Cerebellar cortex (tissue), 1 donor: ENCODE results near the gene FAM72D.
"Not testable (repeated sequence)": the region's sequence is repeated elsewhere in the genome, so short reads cannot be mapped to it uniquely, and the experiment has no call there.

ENCODE experiments used
- DNase-seq: peaks from one replicate; pipeline ENCODE4 v3.0.0-alpha.2; 2015; ENCODE audit warnings: low spot score

Gene FAM72D

DNA sequence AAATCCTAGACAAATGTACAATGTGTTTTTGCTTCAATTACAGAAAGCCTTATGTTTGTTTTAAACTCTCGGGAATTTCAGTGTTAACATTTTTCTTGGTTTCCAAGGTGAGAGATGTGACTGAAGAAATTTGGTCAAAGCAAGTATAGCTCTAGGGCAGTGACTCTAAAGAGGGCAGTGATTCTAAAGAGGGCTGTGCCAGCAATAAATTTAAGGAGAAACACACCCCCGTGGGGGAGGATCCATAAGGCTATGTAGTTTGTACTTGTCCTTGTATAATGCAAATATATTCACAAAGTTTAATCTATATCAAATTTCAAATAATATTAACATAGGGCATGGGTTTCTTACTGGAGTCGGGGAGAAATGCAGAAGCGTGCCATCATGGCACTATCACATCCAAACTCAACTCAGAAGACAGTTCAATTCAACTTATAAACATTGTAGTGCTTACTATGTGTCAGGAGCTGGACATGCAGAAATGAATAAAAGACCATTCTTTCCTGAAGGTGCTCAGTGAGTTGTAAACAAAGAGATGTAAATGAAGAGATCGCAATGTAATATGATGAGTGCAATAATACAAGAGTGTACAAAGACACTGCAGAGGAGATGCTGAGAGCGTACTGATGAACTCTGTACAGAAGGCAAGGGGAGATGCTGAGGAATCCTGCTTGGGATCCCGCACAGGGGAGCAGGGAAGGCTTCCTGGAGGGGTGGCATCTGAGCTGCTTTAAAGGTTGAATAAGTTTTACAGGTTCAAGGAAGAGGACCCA is 13.1 kb upstream of the FAM72D start:
- DNase-seq = not testable (repeated sequence)

DNA sequence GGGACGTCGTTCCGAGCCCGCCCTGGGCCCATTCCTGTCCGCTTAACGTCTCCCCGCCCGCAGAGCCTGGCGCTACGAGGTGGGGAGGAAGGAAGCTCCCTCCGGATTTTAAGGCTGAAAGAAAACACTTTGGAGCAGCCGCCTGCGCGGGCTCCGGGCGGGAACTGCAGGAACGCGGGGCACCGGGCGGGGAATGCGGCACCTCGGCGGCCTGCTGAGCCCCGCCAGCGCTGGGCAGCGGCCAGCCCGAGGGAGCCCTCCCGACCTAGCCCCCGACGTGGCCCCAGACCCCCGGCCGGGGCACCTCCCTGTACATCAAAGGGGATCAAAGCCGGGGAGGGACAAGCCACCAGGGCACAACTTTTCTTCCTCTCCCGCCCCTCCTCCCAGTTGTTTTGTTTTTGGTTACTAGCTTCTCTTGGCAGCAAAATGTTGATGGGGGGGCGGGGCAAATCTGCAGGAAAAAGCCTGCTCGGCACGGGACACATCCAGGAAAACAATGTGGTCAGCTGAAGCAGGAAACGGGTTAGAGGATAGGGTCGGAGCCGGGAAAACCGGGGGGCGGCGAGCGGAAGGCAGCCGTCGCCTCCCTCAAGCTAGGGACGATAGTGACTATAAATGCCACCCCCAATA is 2.1 kb upstream of the FAM72D start:
- DNase-seq = peak; percentile 7

- not testable (repeated sequence) for DNase-seq
Observed at GRCh38 chr1:145094655-145095211, 1.0 kb upstream of the FAM72D start.

GRCh38 chr1:145101725-145102124 is 6.0 kb downstream of the FAM72D start:
- not testable (repeated sequence) for DNase-seq

GRCh38 chr1:145103294-145103693 is 7.5 kb downstream of the FAM72D start:
- DNase-seq = not testable (repeated sequence)

GRCh38 chr1:145111674-145112073 is 15.9 kb downstream of the FAM72D start:
- not testable (repeated sequence) for DNase-seq

- not testable (repeated sequence) for DNase-seq
Observed at GRCh38 chr1:145112703-145113102, 16.9 kb downstream of the FAM72D start.

- not testable (repeated sequence) for DNase-seq
Observed at GRCh38 chr1:145114560-145115057, 18.8 kb downstream of the FAM72D start.

DNA sequence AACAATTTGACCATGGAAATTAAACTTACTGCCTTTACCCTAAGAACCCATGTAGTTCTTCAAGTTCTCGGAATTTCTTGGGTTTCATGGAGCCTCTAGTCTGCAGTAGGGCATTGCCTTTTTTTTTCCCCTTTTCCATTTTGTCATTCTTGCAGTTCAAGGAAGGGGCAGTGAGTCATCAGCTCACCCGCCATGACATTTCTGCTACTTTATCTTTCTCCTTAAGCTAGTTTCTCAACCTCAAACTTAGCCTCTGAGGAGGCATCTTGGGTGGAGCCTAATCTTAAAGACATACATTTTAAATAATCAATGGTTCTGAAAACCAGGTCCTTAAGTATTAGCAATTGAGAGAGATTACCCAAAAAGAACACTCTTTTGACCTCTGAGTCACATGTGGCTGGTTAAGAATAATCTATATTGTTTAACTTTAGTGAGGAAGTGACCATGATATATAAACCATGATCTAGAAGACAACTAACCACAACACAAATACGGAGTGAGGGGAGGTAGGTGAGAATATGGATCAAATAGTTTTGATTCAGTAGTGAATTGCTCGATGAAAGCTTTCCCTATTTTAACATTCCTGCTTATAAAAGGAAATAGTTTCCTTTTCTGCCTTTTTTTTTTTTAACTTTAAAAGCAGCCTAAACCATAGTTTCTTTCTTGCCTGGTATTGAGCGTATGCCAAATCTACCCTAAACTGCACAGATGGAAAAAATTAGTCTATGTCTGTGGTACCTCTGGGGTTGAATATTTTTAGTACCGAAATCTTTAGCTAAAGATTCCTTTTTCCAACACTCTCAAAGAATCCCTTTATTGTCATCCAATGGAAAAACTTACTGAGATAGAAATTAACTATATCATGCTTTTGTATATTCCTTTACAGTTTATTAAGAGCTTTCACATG is 20.1 kb downstream of the FAM72D start:
- not testable (repeated sequence) for DNase-seq

DNA sequence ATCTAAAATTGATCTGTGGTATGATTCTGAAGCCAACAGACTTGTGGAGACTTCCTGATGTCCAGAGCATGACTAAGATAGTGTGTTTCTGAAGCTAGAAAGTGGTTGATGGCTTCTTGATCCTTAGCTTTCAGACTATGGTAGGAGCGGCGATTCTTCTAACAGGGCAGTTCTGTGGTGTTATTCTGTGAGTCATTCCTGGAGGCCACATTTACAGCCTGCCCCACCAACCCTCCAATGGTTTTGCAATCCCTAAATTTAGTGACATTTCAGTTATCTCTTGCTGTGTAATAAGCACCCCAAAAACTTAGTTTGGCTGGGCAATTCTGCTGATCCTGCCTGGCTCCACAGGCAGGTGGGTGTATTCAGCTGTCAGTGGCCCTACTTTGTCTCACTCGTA is 24.1 kb downstream of the FAM72D start:
- not testable (repeated sequence) for DNase-seq

GRCh38 chr1:145122344-145123061 is 26.7 kb downstream of the FAM72D start:
- not testable (repeated sequence) for DNase-seq

DNA sequence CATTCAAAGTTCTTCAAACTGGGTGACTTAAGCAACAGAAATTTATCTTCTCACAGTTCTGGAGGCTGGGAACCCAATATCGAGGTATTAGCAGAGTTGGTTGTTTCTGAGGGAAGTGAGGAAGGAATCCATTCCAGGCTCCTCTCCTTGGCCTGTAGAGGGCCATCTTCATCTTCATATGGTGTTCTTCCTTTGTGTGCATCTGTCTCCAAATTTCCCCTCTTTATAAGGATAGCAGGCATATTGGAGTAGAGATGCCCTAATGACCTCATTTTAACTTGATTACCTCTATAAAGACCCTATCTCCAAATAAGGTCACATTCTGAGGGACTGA is 27.3 kb downstream of the FAM72D start:
- not testable (repeated sequence) for DNase-seq

GRCh38 chr1:145123992-145124641 is 28.3 kb downstream of the FAM72D start:
- DNase-seq = not testable (repeated sequence)

- DNase-seq = not testable (repeated sequence)
Observed at GRCh38 chr1:145125112-145125511, 29.3 kb downstream of the FAM72D start.

DNA sequence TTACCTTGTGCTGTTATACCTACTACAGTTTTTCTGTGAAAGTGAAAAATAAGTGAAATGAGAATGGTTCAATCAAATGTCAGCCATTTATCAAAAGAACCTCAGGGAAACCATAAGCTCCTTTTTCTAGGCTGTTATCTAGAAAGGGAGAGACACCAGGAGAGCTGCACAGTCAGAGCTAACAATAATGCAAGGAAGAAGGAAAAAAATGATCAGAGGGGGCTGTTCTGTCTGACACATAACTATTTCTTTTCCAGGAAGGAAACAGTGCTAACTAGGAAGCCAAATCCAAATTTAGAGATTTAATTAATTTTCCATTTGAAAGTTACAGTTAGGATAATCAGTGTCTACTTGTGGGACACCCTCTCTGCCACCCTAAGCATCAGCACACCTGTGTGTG is 31.4 kb downstream of the FAM72D start:
- not testable (repeated sequence) for DNase-seq

GRCh38 chr1:145128697-145129469 is 33.1 kb downstream of the FAM72D start:
- DNase-seq = peak; percentile 0

DNA sequence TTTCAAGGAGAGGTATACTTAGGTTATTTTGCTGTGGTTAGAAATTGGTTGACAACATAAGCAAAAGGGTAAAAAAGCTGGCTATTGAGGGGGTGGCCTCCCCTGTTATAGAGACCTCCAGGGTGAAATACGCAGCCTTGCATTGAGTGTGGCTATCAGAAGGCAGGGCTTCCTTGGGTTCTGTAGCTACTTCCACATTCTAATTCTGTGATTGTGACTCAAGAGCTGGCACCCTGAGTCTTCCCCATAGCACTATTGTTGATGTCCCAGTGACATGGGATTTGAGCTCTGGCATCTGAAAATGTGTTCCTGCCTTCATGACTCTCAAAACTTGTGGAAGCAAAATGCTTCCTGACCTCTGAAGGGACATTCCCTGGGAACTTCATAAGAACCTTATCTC is 38.7 kb downstream of the FAM72D start:
- not testable (repeated sequence) for DNase-seq

GRCh38 chr1:145140549-145140948 is 44.8 kb downstream of the FAM72D start:
- DNase-seq = not testable (repeated sequence)

DNA sequence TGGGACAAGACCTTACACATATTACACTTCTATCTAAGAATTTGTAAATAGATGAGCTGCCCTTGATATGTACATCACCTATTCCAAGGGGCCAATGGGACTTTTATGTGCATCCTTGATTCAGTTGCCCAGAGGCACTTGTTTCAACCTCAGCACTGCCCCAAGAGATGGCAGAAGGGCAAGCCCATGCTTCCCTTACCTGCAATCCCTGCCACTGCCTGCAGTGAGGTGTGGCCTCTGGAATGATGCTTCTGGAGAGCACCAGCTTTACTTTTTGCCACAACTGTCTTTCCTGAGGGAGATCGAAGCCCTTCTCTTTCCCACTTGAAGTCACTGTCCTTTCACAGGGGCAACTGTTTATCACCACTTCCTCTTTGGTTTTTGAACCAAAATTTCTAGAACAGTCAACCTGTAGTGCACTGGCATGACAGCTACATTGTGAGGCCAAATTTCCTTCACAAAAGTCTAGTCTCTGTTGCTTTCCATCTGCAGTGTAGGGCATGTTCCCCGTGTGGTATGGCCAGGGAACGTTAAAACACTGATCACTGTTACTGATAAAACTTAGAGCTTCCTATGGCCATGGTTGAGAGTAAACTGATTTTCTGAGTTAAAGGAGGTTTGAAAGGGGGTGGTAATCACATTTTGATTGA is 48.6 kb downstream of the FAM72D start:
- not testable (repeated sequence) for DNase-seq
